ENCODE measurements around the gene MINDY4. TPM values are rescaled to one million over a fixed set of nuclear protein-coding genes. Genes with fewer than 3 reads are reported as not detected.

The MINDY4 gene
- total and polyA plus RNA-seq, 2 of the 8 experiments (the other 6 are each of a cell fraction or from before 2014, with no cell fraction given) = 1.3 to 3.6 TPM

- H4K20me1 ChIP-seq (replicated peaks in 1 of 2; ENCODE audit: control insufficient read depth in 1 of 2, insufficient read depth in 2 of 2, low read length in 2 of 2) = no peaks in the 10 kb centered on the region
- no peak overlapping the region for H2BK15ac ChIP-seq (ENCODE audit: low read length)
- no peak for DNase-seq (ENCODE audit: low read depth in 1 of 2, low spot score in 2 of 2)
- H3K23me2 ChIP-seq (ENCODE audit: low read depth, low read length) = no peaks in the 10 kb centered on the region
- no peak for TF ChIP-seq NRF1 (IDR thresholded peaks at IDR 0.05; ENCODE audit: low read depth, low read length)
- no peak for TF ChIP-seq JUN (IDR thresholded peaks at IDR 0.05; ENCODE audit: low read depth, low read length)
- no peak for TF ChIP-seq SIN3A (conservative IDR thresholded peaks at IDR 0.05 in 1 of 2, IDR thresholded peaks at IDR 0.05 in 1 of 2; ENCODE audit: low read depth in 1 of 2, low read length in 2 of 2)
- TF ChIP-seq KDM5A (IDR thresholded peaks at IDR 0.05; ENCODE audit: low read length) = no peak
- TF ChIP-seq BRCA1 (IDR thresholded peaks at IDR 0.05; ENCODE audit: low read depth, low read length) = no peak
- no peak for TF ChIP-seq FOSL1 (IDR thresholded peaks at IDR 0.05; ENCODE audit: insufficient read depth, low read depth, low read length)
- no peak for TF ChIP-seq GTF2F1 (IDR thresholded peaks at IDR 0.05; ENCODE audit: borderline replicate concordance, low read depth, low read length)
- H3K4me3 ChIP-seq (ENCODE audit: extremely low read depth in 1 of 4, insufficient read depth in 2 of 4, low read depth in 3 of 4, low read length in 4 of 4) = no peak overlapping the region
- H3K9ac ChIP-seq (replicated peaks in 1 of 4; ENCODE audit: extremely low read depth in 1 of 4, low read depth in 3 of 4, low read length in 3 of 4) = no peak overlapping the region
- H2AK5ac ChIP-seq (ENCODE audit: low read depth, low read length) = no peak overlapping the region
- no peak overlapping the region for H2BK12ac ChIP-seq (ENCODE audit: low read depth, low read length)
- no peak overlapping the region for H4K8ac ChIP-seq (ENCODE audit: extremely low read depth, insufficient read depth, low read length)
- H4K91ac ChIP-seq (replicated peaks; ENCODE audit: insufficient read length, low read length) = no peak overlapping the region
- H3K4ac ChIP-seq (replicated peaks; ENCODE audit: insufficient read length, low read depth, low read length) = no peak overlapping the region
- no peak overlapping the region for H3K27ac ChIP-seq (ENCODE audit: low read depth, low read length)
- no peak overlapping the region for H3K4me2 ChIP-seq (ENCODE audit: insufficient read depth in 1 of 2, low read depth in 2 of 2, low read length in 2 of 2)
- no peaks in the 10 kb centered on the region; a peak in 1 of 7 replicates for H3K27me3 ChIP-seq (replicated peaks in 1 of 4; ENCODE audit: control insufficient read depth in 3 of 4, extremely low read depth in 1 of 4, insufficient read depth in 3 of 4, low read length in 3 of 4)
- H3K23ac ChIP-seq (ENCODE audit: insufficient read length) = no peak overlapping the region
- H3K36me3 ChIP-seq (ENCODE audit: control insufficient read depth in 2 of 4, insufficient read depth in 4 of 4, low read length in 3 of 4) = no peaks in the 10 kb centered on the region; a peak in 1 of 8 replicates
- no peak overlapping the region for H2BK120ac ChIP-seq (replicated peaks; ENCODE audit: low read depth, low read length)
- no peak for FAIRE-seq
- peaks cover 0 to under 1% (median 0%) of the 10 kb centered on the region in 4 experiments; a peak in 2 of 7 replicates for H3K4me1 ChIP-seq (replicated peaks in 1 of 4; ENCODE audit: control insufficient read depth in 3 of 4, insufficient read depth in 4 of 4, low read length in 3 of 4)
- H3K9me3 ChIP-seq (ENCODE audit: insufficient read depth in 2 of 2, low read depth in 1 of 2, low read length in 1 of 2) = no peaks in the 10 kb centered on the region
- ChIA-PET POLR2A (ENCODE audit: partially characterized antibody) (no interaction called here), CTCF (ENCODE audit: partially characterized antibody) (interaction anchor here (1.0 to 2.3 kb wide), 9 partner anchors 8 to 90 kb away, joined by 3 to 9 read pairs (median 4); partner anchors contain the start of gene AQP1)
- no peak overlapping the region for H2BK5ac ChIP-seq (ENCODE audit: low read depth, low read length)
- H4K5ac ChIP-seq (ENCODE audit: insufficient read length, low read depth, low read length) = no peak overlapping the region
- H3K14ac ChIP-seq (ENCODE audit: insufficient read length) = no peak overlapping the region
- no peak overlapping the region for H2AFZ ChIP-seq (ENCODE audit: low read length)
- H3K18ac ChIP-seq (ENCODE audit: extremely low read depth, low read length) = no peak overlapping the region
- 89% methylated on average over 1 of the region's 1 CpG; no CpG with 5 or more reads in 1 of the 2 experiments for WGBS, 2 experiments (ENCODE audit: extremely low coverage in 1 of 2, insufficient coverage in 1 of 2, insufficient read length in 1 of 2, insufficient replicate concordance in 2 of 2, low coverage in 1 of 2, low lambda C conversion rate in 2 of 2, missing lambda C conversion rate in 1 of 2)
- H3K79me2 ChIP-seq (ENCODE audit: control insufficient read depth in 1 of 2, insufficient read depth in 2 of 2, low read length in 2 of 2) = no peaks in the 10 kb centered on the region
- H2BK20ac ChIP-seq (ENCODE audit: low read length) = no peak overlapping the region
- H3K79me1 ChIP-seq (ENCODE audit: low read depth, low read length) = no peaks in the 10 kb centered on the region
- H3K56ac ChIP-seq (replicated peaks; ENCODE audit: insufficient read length, low read depth, low read length) = no peak overlapping the region
Observed at GRCh38 chr7:30894009-30894408, 122.8 kb downstream of the MINDY4 start.

Measured in H1 (cell line).